NCI-H1048 (cell line): ENCODE results near the gene CGB5.
"Not testable (repeated sequence)": the region's sequence is repeated elsewhere in the genome, so short reads cannot be mapped to it uniquely, and the experiment has no call there.

Experiments
- DNase-seq: peaks from one replicate; lab custom pipeline; 2025; lab: John Stamatoyannopoulos, UW

CGB5 gene

DNA sequence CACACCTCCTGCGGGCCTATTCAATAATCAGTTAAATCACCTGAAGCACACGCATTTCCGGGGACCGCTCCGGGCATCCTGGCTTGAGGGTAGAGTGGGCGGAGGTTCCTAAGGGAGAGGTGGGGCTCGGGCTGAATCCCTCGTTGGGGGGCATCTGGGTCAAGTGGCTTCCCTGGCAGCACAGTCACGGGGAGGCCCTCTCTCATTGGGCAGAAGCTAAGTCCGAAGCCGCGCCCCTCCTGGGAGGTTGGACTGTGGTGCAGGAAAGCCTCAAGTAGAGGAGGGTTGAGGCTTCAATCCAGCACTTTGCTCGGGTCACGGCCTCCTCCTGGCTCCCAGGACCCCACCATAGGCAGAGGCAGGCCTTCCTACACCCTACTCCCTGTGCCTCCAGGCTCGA lies at the start of gene CGB5:
Gene CGB5, plus strand, starts transcription at position 301 of the 400 bp plus-strand sequence. CDS start 362 bp downstream, outside the sequence.
- DNase-seq = not testable (repeated sequence)

DNA sequence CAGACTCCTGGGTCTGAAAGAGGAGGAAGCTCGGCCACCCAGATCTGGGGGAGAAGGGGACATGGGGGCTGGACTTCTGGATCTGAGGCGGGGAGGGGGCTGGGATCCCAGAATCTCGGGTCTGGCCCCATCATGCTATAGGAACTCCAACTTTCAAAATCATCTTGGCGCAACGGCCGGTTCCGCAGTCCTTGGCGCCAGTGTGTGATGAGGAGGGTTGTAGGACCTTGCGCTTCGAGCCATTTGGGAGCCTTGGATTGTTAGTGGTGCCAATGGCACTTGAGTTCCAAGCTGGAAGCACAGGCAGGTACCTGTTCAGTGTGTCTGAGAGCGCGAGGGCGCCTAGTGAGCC lies 49.6 kb upstream of the CGB5 start:
- DNase-seq = no peak

DNA sequence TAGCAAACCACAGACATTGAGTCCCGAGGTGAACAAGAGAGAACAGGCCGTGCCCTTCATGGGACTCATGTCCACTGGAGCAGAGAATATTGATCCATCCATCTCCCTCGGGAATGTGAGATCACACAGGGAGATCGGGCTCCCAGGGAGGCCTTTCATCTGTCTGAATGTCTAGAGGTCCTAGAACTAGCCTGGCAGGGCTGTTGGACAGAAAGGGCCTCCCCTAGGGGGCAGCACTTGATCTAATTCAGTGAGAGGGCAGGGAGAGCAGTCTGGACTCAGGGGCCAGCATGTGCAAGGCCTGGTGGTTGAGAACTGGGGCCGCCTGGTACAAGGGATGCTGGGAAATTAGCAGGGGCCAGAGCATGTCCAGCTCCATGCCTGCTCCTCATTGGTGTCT lies 45.7 kb upstream of the CGB5 start:
- no peak for DNase-seq

DNA sequence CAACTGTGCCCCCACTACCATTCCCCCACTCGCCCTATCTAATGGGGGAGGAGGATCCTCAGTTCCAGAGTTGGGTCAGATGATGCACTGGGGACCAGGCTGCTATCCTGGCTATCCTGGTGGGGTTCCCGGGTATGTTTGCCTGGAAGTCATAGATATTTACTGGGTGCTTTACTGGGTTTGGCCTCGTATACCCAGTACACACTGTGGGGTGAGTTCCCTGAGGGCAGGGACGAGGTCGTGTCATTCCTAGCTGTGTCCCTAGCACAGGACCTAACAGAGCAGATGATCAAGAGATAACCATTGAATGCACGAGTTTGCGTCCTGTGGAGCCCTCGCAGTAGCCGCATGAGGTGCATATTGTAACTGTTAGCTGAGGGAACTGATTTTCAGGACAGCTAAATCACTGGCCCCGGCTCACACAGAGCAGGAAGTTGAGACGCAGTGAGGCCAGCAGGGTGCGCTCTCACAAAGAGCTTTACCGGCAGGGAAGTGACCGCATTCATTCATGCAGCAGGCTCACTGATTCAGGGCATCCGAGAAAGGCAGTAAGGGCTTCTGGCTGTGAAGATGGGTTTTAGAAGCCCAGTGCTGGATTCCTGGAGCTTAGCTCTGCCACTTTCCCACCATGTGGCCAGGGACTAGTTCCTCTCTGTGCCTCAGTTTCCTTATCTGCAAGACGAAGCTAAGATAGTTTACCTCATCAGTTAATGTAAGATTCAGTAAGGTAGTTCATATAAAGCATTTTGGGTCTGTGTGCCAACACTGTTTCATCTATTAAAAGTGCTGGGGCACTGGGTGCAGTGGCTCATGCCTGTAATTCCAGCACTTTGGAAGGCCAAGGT lies 43.9 kb upstream of the CGB5 start:
- DNase-seq = no peak

DNA sequence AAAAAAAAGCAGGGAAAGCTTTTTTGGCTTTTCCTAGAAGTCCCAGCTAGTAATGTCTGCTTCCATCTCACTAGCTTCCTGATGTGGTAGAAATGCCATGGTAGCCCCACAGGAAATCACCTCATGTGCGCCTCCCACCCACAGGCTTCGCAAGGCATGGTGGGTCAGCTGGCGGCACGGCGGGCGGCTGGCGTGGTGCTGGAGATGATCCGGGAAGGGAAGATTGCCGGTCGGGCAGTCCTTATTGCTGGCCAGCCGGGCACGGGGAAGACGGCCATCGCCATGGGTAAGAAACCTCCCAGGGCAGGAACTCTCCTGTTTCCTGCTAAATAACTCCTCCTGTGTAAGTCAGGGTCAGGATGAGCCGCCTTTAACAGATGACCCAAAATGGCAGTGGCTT lies 39.5 kb upstream of the CGB5 start:
- no peak for DNase-seq

DNA sequence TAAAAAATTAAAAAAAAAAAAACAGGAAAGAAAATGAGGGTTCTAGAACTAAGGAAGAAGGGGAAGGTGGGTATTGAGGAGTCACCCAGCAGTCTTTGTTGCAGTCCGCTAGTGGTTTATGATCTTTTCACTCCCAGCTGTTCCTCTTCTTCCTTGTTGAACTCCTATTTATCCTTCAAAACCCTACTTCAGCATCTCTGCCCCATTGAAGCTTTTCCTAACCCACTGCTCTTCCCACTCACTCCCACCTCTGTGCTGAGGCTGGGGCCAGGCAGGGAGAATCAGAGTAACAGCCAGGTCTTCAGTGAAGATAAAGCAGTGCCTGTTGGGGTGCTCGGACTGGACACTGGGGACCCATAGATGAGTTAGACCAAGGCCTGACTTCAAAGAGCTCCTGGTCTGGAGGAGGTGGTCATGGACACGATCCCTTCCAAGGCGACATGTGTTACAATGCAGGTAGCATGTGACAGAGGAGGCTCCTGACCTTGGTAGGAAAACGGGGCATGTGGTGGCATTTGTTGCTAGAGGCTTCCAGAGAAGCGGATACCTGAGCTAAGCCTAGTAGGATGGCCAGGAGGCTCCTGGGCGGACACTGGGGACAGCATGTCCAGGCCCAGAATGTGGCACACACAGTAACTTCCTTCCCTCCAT lies 38.6 kb upstream of the CGB5 start:
- DNase-seq = no peak

DNA sequence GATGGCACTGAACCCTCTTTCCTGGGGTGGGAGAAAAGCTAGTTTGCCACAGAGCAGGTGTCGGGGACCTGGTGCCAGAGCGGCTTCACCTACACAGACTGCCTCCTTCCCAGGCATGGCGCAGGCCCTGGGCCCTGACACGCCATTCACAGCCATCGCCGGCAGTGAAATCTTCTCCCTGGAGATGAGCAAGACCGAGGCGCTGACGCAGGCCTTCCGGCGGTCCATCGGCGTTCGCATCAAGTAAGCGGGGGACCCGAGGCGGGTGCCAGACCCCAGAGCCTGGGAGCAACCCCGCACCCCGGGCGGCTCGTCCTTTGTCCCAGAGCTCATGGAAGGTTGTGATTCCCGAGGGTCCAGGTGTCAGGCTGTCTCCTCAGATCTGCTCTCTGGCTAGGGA lies 36.7 kb upstream of the CGB5 start:
- DNase-seq = no peak

DNA sequence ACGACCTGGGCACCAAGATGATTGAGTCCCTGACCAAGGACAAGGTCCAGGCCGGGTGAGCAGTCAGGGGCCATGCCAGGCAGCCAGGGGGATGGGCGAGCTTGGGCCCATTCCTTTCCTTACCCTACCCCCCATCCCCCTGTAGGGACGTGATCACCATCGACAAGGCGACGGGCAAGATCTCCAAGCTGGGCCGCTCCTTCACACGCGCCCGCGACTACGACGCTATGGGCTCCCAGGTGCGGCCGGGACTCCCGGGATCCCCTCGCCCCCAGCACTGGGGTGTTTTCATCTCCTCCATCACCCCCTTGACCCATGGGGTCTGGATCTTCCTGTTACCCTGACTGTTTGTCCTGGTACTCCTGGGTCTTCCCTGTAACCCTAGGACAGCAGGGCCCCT lies 33.8 kb upstream of the CGB5 start:
- DNase-seq = no peak

DNA sequence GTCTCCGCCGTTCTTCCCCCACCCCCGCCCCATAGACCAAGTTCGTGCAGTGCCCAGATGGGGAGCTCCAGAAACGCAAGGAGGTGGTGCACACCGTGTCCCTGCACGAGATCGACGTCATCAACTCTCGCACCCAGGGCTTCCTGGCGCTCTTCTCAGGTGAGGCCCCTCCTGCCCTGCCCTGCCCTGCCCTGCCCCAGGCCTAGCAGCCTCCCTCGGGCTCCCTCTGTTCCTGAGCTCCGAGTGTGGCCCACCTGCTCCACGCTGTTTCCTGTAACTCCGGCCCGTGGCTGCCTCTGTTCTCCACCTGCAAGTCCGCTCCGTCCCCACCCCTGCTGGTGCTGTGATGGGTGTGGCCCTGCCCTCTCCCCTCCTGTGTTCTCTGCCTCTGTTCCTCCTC lies 33.2 kb upstream of the CGB5 start:
- DNase-seq = no peak

DNA sequence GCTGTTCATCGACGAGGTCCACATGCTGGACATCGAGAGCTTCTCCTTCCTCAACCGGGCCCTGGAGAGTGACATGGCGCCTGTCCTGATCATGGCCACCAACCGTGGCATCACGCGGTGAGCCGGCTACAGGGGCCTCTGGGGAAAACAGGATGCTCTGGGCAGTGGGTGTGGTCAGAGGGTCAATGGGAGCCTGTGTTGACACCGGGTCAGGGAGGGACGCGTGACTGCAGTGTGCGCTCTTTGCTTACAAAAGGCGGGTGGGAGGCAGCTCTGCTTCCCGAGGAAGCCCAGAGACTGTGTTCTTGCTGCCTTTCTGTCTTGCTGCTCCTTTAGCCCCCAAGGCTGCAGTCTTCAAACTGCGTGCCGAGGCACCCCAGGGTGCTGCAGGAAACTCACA lies 32.5 kb upstream of the CGB5 start:
- DNase-seq = no peak

DNA sequence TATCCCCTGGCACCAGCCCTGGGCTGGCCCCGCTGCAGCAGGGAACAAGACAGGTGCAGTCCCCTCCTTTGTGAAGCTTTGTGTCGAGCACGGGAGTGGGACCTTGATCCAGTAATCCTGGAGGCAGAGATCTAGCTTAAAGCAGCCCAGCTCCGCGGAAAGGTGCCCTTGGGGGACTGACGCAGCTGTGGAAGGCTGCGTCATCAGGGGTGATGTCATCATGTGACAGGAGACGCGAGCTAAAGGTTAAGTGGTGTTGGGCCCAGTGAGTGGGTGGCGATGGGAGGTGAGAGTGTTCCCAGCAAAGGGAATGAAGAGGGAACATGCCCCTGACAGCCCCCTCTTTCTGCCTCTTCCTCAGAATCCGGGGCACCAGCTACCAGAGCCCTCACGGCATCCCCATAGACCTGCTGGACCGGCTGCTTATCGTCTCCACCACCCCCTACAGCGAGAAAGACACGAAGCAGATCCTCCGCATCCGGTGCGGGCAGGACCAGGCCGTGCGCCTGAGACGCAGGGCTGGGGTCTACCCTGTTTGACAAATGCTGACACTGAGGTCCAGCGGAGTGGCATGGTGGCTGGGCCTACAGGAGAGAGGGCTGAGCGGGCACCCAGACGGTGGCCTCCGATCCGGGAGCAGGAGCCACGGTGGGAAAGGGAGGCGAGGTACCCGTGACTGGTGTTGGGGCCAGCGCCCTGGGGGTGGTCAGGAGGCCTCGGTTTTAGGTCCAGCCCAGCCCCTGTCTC lies 29.4 kb upstream of the CGB5 start:
- DNase-seq = no peak

DNA sequence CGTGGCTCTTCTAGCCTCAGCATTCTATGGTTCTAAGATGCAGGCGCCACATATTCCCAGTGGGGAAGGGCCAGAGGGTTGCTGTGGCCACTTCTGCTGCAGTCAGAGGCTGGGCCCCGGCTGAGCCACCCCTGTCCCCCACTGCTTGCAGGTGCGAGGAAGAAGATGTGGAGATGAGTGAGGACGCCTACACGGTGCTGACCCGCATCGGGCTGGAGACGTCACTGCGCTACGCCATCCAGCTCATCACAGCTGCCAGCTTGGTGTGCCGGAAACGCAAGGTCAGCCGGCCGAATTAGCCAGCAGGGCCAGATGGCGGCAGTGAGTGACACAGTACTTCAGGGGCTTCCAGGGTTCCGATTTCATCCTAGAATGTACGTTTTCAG lies 28.8 kb upstream of the CGB5 start:
- no peak for DNase-seq

DNA sequence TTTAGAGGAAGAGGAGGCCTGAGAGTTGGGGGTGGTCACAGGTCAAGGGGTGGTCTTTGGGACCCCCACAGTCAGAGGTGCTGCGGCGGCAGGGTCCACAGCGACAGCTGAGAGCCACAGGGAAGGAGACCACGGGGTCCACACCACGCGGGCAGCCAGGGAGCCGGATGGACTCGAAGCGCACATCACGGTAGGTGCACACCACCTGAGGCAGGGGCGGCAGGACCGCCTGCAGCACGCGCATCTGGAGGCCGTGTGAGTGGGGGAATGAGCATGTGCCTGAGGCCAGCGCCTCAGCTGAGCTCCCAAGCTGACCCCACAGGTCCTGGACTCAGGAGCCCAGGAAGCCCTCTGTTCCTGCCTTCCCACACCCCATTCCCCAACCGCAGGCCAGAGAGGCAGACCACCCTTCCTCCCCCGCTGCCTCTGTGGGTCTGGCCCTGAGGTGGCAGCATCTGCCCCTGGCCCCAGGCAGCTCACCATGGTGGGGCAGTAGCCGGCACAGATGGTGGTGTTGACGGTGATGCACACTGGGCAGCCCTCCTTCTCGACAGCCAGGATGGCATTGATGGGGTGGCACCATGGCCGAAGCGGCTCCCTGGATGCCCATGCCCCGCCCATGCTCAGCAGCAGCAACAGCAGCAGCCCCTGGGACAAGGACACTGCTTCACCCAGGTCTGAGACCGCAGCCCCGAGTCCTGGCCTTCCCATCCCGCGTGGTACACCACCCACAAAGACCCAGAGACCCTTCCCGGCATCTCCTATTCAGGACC lies 27.4 kb upstream of the CGB5 start:
- no peak for DNase-seq

DNA sequence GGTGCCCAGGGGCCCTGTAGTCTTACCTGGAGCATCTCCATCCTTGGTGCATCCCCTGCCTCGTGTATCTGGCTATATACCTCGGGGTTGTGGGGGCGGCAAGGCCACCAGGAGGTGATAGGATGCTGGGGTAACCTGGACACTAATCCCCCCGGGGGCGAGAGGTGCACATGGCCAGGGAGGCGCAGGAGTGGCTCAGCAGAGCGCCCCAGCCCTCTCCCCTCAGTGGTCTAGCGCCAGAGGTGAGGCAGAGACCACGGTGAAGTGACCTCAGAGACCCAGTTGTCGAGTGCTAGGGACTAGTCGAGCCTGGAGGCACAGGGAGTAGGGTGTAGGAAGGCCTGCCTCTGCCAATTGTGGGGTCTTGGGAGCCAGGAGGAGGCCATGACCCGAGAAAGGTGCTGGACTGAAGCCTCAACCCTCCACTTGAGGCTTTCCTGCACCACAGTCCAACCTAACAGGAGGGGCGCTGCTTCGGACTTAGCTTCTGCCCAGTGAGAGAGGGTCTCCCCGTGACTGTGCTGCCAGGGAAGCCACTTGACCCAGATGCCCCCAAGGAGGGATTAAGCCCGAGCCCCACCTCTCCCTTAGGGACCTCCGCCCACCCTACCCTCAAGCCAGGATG lies 26.5 kb upstream of the CGB5 start, which contains the start of gene LHB:
Gene LHB, minus strand, starts transcription at position 51 of the 625 bp plus-strand sequence. Its CDS starts 10 bp downstream, at position 41.
- DNase-seq = no peak

DNA sequence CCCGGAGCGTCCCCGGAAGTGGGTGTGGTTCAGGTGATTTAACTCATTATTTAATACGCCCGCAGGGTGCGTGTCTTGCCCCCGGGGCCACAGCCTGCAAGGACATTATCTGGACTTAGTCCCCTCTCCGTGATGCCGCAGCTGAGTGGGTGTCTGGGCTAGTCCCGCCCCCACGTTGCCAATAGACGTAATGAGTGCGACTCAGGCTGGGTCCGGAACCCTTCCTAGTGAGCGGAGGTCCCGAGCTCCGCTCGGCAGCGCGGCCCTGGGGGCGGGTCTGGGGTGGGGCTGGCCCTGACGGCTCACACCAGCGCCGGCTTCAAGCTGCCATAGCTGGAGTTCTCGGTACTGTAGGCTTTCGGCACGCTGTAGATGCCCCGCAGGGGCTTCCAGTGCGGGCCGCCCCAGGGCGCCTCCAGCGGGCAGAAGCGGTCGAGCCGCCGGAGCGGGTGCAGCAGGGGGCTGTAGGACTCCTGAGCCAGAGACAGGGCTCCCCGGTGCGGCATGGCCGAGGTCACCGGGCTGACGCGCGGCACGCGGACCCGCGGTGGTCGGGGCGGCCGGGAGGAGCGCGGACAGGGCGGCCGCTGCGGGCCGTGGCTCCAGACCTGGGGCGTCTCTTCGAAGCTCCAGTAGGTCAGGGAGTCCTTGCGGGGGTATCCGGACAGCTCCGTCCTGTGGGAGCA lies 25.8 kb upstream of the CGB5 start:
- DNase-seq = no peak

DNA sequence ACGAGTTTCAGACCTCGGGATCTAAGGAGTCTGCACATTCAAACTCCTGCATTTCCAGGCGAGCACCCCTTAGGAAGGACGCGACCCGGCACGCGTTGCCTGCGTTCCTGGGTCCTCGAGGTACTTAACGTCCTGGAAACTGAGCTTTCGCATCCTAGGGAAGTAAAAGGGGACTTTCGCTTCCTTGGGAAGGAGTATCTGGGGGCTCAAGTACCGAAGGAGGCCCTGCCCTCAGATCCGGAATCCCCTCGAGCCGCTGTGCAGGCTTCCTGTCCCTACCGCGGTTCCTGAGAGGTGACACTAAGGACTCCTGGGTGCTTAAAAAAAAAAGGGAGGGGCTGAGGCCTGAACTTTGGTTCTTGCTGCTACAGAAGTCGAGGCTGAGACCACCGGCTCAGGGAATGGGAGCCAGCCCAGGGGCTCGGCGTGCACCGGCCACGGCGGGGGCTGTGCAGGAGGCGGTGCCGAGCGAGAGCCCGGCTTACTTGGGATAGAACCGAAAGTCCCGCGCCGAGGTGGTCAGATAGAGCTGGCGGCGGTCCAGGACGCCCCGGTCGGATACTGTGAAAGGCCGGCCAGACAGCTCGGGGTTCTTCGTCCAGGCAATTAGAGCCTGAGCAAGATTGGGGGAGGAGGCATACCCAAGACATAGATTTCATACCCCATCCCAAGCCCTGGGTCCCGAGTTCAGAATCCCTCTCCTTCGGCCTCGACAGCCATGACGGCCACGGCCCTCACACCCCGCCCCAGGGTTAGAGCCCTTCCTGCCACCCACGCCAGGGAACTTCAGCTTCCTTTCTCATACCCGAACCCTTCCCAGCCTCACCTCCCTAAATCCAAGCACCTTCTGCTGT lies 25.0 kb upstream of the CGB5 start:
- DNase-seq = not testable (repeated sequence)

DNA sequence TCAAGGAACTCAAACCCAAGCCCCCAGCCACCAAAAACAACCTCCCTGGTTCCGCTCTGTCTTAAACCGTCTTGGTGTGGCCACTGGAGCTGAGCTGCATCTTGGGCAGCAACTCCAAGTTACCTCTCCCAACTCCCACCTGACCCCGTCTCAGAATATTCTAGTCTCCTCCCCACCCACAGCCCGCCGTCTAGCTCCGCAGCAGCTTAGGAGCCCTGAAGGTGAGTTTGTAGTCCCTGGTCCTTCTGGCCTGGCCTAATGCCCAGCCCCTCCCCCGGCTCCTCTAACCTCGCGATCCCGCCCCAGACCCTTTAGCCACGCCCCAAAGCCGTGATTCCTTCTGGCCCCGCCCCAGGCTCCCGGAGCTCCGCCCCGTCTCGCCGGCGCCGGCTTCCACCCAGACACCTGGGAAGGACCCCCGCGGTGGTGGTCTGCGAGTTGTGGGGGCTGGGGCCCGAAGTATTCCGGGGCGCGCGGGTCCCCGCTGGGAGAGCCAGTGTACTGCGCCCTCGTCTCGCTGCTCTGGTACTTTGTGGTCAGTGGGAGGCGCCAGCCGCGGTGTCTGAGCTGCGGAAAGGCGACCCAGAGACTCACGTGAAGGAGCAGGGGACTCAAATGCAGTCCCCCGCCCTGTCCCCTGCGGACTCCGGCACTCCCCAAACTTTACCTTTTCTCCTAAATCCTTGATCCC lies 24.3 kb upstream of the CGB5 start:
- no peak for DNase-seq

DNA sequence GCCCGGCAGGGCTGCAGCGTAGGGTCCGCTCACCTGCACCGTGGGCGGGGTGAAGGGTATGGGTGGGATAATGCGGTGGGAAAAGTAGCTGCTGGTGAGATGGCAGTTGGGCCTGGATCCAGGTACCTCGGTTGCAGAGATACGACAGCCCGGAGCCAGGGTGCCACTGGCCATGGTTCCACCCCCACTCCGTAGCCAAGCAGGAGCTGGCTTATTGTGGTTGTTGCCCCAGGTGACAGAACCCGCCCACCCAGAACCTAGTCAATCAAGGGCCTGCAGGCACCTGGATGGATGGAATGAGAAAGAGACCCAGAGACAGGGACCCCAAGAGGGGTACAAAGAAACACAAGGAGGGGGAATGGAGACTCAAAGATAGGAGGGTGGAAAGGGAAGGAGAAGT lies 23.3 kb upstream of the CGB5 start:
- DNase-seq = no peak
